ENCODE results near the gene EFCAB12. TPM values are rescaled to one million over a fixed set of nuclear protein-coding genes. Genes with fewer than 3 reads are reported as not detected.
A peak's percentile ranks its signal among the peaks of the same experiment; 100 is the strongest.

The EFCAB12 gene
- polyA plus RNA-seq, 3 donors from 2014 or later: 0.12 TPM; not detected in 2

DNA sequence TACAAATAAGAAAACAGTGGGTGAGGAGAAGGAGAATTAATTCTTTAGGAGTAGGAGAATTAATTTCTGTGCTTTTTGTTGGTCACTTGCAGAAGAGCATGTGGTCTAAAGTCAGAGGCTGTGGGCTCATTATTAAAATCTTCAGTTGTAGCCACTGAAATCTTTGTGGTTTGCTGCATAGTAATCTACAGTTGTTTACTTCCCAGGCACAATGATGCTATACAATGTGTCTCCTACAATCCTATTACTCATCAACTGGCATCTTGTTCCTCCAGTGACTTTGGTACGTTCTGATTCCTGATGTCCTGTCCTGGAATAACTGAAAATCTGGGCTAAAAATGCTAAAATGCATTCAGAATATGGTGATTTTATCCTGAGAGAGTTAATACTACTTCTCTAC lies 32.6 kb upstream of the EFCAB12 start:
- H3K36me3 Mint-ChIP-seq: peaks cover 6 to 22% (median 13%) of the 10 kb centered on the region in 3 donors
- no peak overlapping the region for H3K4me3 Mint-ChIP-seq
- H3K27me3 Mint-ChIP-seq (ENCODE audit: low read depth in 3 of 3): no peaks in the 10 kb centered on the region
- no peaks in the 10 kb centered on the region for H3K9me3 Mint-ChIP-seq
- no peak for DNase-seq
- no peak overlapping the region for H3K27ac Mint-ChIP-seq
- H3K4me1 Mint-ChIP-seq: no peaks in the 10 kb centered on the region

GRCh38 chr3:129460572-129460971 lies 32.1 kb upstream of the EFCAB12 start:
- no peak overlapping the region for H3K27ac Mint-ChIP-seq

DNA sequence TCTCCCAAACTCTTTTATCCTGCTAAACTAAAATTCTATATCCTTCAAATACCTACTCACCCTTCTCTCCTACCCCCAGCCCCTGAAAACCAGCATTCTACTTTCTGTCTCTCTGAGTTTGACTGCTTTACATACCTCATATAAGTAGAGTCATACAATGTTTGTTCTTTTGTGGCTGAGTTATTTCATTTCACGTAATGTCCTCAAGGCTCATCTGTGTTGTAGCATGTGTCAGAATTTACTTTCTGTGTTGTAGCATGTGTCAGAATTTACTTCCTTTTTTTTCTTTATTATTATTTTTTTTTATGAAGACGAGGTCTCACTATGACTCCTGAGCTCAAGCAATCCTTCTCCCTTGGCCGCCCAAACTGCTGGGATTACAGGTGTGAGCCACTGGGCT lies 31.7 kb upstream of the EFCAB12 start:
- DNase-seq: no peak
- Mint-ChIP-seq H3K36me3 (peaks cover 10 to 27% (median 13%) of the 10 kb centered on the region in 3 donors), H3K4me1 (no peaks in the 10 kb centered on the region), H3K27me3 (ENCODE audit: low read depth in 3 of 3) (no peaks in the 10 kb centered on the region), H3K4me3 (no peak overlapping the region), H3K9me3 (no peaks in the 10 kb centered on the region), H3K27ac (peak overlapping the region in 1 of 6 donors; percentile 30)

More at GRCh38 chr3:129460572-129460971, 32.1 kb upstream of the EFCAB12 start:
- Mint-ChIP-seq H3K9me3 (no peaks in the 10 kb centered on the region), H3K36me3 (peaks cover 10 to 27% (median 13%) of the 10 kb centered on the region in 3 donors), H3K4me3 (no peak overlapping the region), H3K27me3 (ENCODE audit: low read depth in 3 of 3) (no peaks in the 10 kb centered on the region), H3K4me1 (no peaks in the 10 kb centered on the region)
- DNase-seq: no peak

- Mint-ChIP-seq H3K4me1 (no peaks in the 10 kb centered on the region), H3K36me3 (peaks cover 20 to 37% (median 30%) of the 10 kb centered on the region in 3 donors), H3K9me3 (no peaks in the 10 kb centered on the region), H3K4me3 (no peak overlapping the region), H3K27me3 (ENCODE audit: low read depth in 3 of 3) (no peaks in the 10 kb centered on the region), H3K27ac (no peak overlapping the region)
- DNase-seq: no peak
Observed at GRCh38 chr3:129453732-129454131, 25.3 kb upstream of the EFCAB12 start.

GRCh38 chr3:129449279-129450115 lies 21.1 kb upstream of the EFCAB12 start:
- H3K4me1 Mint-ChIP-seq: no peaks in the 10 kb centered on the region
- H3K4me3 Mint-ChIP-seq: no peak overlapping the region
- no peaks in the 10 kb centered on the region for H3K27me3 Mint-ChIP-seq (ENCODE audit: low read depth in 3 of 3)
- no peaks in the 10 kb centered on the region for H3K9me3 Mint-ChIP-seq
- no peak for DNase-seq
- peaks cover 15 to 35% (median 15%) of the 10 kb centered on the region in 3 donors for H3K36me3 Mint-ChIP-seq
- peak overlapping the region in 1 of 6 donors; percentile 81 for H3K27ac Mint-ChIP-seq

DNA sequence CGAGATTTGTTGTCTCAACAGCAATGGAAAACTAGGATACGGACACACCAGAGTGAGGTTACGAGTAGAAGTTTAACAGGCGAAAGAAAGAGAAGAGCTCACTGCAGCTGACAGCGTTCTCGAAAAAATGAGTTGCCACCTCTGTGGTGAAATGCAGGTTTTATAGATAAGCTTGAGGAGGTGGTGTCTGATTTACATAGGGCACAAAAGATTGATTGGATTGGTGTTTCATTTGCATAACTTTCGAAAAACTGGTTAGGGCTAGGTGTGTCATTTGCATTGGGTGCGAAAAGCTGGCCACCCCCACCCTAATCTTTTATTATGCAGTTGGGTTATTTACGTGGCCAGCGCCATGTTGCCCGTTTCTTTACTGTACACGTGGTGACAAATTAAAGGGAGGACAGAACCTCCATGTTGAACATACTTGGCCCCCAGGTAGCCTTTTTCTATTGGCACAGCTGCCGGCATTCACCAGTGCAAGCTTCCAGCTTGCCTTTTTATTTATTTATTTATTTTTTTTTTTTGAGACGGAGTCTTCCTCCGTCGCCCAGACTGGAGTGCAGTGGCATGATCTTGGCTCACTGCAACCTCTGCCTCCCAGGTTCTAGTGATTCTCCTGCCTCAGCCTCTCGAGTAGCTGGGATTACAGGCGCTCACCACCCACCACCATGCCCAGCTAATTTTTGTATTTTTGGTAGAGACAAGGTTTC lies 19.9 kb upstream of the EFCAB12 start:
- Mint-ChIP-seq H3K36me3 (peaks cover 12 to 33% (median 13%) of the 10 kb centered on the region in 3 donors), H3K4me3 (no peak overlapping the region), H3K27ac (peak overlapping the region in 1 of 6 donors; percentile 30), H3K4me1 (no peaks in the 10 kb centered on the region), H3K9me3 (no peaks in the 10 kb centered on the region), H3K27me3 (ENCODE audit: low read depth in 3 of 3) (no peaks in the 10 kb centered on the region)
- DNase-seq: no peak

GRCh38 chr3:129446926-129447325 lies 18.5 kb upstream of the EFCAB12 start:
- H3K27ac Mint-ChIP-seq: no peak overlapping the region
- peaks cover under 1 to 19% (median 1%) of the 10 kb centered on the region in 3 donors for H3K36me3 Mint-ChIP-seq
- no peaks in the 10 kb centered on the region for H3K27me3 Mint-ChIP-seq (ENCODE audit: low read depth in 3 of 3)

DNA sequence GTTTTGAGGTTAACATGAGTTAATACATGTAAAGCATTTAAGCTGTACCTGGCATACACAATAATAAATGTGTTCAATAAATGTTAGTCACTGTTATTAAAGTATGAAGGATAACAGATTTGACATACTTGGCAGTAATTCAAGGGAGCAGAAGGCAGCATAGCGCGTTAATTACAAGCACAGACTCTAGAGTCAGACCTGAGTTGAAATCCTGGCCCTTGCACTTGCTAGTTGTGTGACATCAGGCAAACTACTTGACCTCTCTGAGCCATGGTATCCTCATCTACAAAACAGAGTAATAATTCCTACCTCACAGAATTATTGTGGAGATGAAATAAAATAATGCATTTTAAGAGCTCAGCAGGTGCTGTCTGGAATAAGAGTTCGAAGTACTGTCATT lies 17.0 kb upstream of the EFCAB12 start:
- Mint-ChIP-seq H3K27me3 (ENCODE audit: low read depth in 3 of 3) (no peaks in the 10 kb centered on the region), H3K9me3 (no peaks in the 10 kb centered on the region), H3K4me1 (peaks cover 12 to 20% of the 10 kb centered on the region in 2 donors), H3K4me3 (no peak overlapping the region), H3K27ac (no peak overlapping the region), H3K36me3 (peaks cover 0 to 15% (median 0%) of the 10 kb centered on the region in 3 donors)
- DNase-seq: no peak

More at GRCh38 chr3:129446926-129447325, 18.5 kb upstream of the EFCAB12 start:
- no peak for DNase-seq
- no peak overlapping the region for H3K4me3 Mint-ChIP-seq
- no peaks in the 10 kb centered on the region for H3K9me3 Mint-ChIP-seq
- peaks cover 0 to 8% of the 10 kb centered on the region in 2 donors for H3K4me1 Mint-ChIP-seq

DNA sequence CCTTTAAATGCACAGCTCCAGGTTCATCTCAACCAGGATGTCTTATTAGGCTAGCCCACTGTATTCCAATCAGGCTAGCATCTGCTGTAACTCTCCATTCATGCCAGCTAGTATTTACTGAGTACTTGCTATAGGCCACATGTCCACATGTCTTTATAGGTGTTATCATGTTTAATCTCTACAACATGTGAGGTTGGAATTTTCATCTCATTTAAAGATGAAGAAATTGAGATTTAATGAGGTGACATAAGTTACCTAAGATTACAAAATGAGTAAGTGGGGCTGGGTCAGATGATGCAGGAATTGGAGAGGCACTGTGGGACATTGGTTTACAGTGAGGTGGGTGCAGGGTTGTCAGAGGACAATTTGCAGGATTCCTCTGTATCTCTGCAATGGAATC lies 14.5 kb upstream of the EFCAB12 start:
- Mint-ChIP-seq H3K27ac (peak overlapping the region in 3 of 6 donors; percentile 26 to 79 (median 34)), H3K4me1 (peaks cover 33 to 46% of the 10 kb centered on the region in 2 donors), H3K36me3 (peaks cover 1 to 3% (median 2%) of the 10 kb centered on the region in 3 donors), H3K27me3 (ENCODE audit: low read depth in 3 of 3) (peaks cover 6 to 10% (median 6%) of the 10 kb centered on the region in 3 donors), H3K9me3 (no peaks in the 10 kb centered on the region), H3K4me3 (peak overlapping the region in 1 of 5 donors; percentile 50)
- no peak for DNase-seq

GRCh38 chr3:129442486-129442885 lies 14.1 kb upstream of the EFCAB12 start:
- Mint-ChIP-seq H3K27me3 (ENCODE audit: low read depth in 3 of 3) (peaks cover 6 to 10% (median 6%) of the 10 kb centered on the region in 3 donors), H3K9me3 (no peaks in the 10 kb centered on the region), H3K4me1 (peaks cover 37 to 50% of the 10 kb centered on the region in 2 donors), H3K27ac (peak overlapping the region in 3 of 6 donors; percentile 34 to 79 (median 62)), H3K36me3 (peaks cover 0 to 8% (median 6%) of the 10 kb centered on the region in 3 donors), H3K4me3 (peak overlapping the region in 1 of 5 donors; percentile 50)
- no peak for DNase-seq

- peak overlapping the region; percentile 91 to 99 (median 98) for H3K27ac Mint-ChIP-seq
- H3K4me1 Mint-ChIP-seq: peaks cover 38 to 57% of the 10 kb centered on the region in 2 donors
- peaks cover 6 to 10% (median 6%) of the 10 kb centered on the region in 3 donors for H3K27me3 Mint-ChIP-seq (ENCODE audit: low read depth in 3 of 3)
- no peak for DNase-seq
- no peaks in the 10 kb centered on the region for H3K9me3 Mint-ChIP-seq
- peaks cover 2 to 12% (median 8%) of the 10 kb centered on the region in 3 donors for H3K36me3 Mint-ChIP-seq
- H3K4me3 Mint-ChIP-seq: peak overlapping the region in 3 of 5 donors; percentile 57 to 98 (median 95)
Observed at GRCh38 chr3:129441782-129442181, 13.3 kb upstream of the EFCAB12 start.

- Mint-ChIP-seq H3K4me3 (peak overlapping the region; percentile 92 to 98 (median 96)), H3K4me1 (peaks cover 42 to 63% of the 10 kb centered on the region in 2 donors), H3K27ac (peak overlapping the region; percentile 91 to 99 (median 98)), H3K27me3 (ENCODE audit: low read depth in 3 of 3) (peaks cover 6 to 10% (median 6%) of the 10 kb centered on the region in 3 donors), H3K36me3 (peaks cover 6 to 17% (median 12%) of the 10 kb centered on the region in 3 donors), H3K9me3 (no peaks in the 10 kb centered on the region)
- no peak for DNase-seq
Observed at GRCh38 chr3:129441215-129441614, 12.8 kb upstream of the EFCAB12 start.

GRCh38 chr3:129440618-129441190 lies 12.3 kb upstream of the EFCAB12 start:
- Mint-ChIP-seq H3K4me3 (peak overlapping the region; percentile 92 to 98 (median 96)), H3K4me1 (peaks cover 44 to 68% of the 10 kb centered on the region in 2 donors), H3K27ac (peak overlapping the region; percentile 91 to 99 (median 98)), H3K9me3 (no peaks in the 10 kb centered on the region), H3K27me3 (ENCODE audit: low read depth in 3 of 3) (peaks cover 6 to 10% (median 6%) of the 10 kb centered on the region in 3 donors), H3K36me3 (peaks cover 6 to 20% (median 16%) of the 10 kb centered on the region in 3 donors)
- DNase-seq: no peak

All from immature natural killer cell (primary cell).